HEK293T (cell line): ENCODE results near the gene EFNB2.

ENCODE experiments used
- BHLHE40 ChIP-seq: fragments of 450-650 bp; IDR thresholded peaks from 2 replicates; pipeline ENCODE4 v1.6.1; 2016; ENCODE audit warnings: mild to moderate bottlenecking, moderate library complexity, borderline replicate concordance
- FOXK2 ChIP-seq: fragments of 450-650 bp; IDR thresholded peaks from 2 replicates; pipeline ENCODE4 v1.6.1; 2016; ENCODE audit warnings: mild to moderate bottlenecking
- FOXM1 ChIP-seq: fragments of 450-650 bp; IDR thresholded peaks from 2 replicates; pipeline ENCODE4 v1.6.1; 2017; ENCODE audit warnings: mild to moderate bottlenecking, borderline replicate concordance
- L3MBTL2 ChIP-seq: fragments of 450-650 bp; conservative IDR thresholded peaks from 2 replicates; pipeline ENCODE4 v1.6.1; 2016; ENCODE audit warnings: mild to moderate bottlenecking
- SP1 ChIP-seq: fragments of 450-650 bp; IDR thresholded peaks from 2 replicates; pipeline ENCODE4 v1.6.1; 2017
- SUZ12 ChIP-seq: fragments of 450-650 bp; IDR thresholded peaks from 2 replicates; pipeline ENCODE4 v1.6.1; 2016; ENCODE audit warnings: mild to moderate bottlenecking
- TARDBP ChIP-seq: fragments of 450-650 bp; IDR thresholded peaks from 2 replicates; pipeline ENCODE4 v1.6.1; 2016
- ZNF384 ChIP-seq: fragments of 450-650 bp; IDR thresholded peaks from 2 replicates; pipeline ENCODE4 v1.6.1; 2016

GRCh38 chr13:106548064-106548696 lies 12.7 kb upstream of the EFNB2 start:
- TF ChIP-seq FOXM1 (no peak), BHLHE40 (no peak), SUZ12 (no peak), FOXK2 (no peak), SP1 (no peak), TARDBP (no peak), ZNF384 (no peak), L3MBTL2 (no peak)
